Measurements from ENCODE around the gene RPE.

RPE gene

GRCh38 chr2:210003359-210003758 is 921 bp downstream of the RPE start:
- DNase-seq = no peak

- DNase-seq = no peak
These were observed 2.4 kb downstream of the RPE start for GRCh38 chr2:210004881-210005280.

GRCh38 chr2:210007895-210008294 is 5.5 kb downstream of the RPE start:
- no peak for DNase-seq

GRCh38 chr2:210009126-210009525 is 6.7 kb downstream of the RPE start:
- DNase-seq = no peak

- no peak for DNase-seq
These were observed 7.5 kb downstream of the RPE start for GRCh38 chr2:210009896-210010295.

GRCh38 chr2:210020138-210020537 is 17.7 kb downstream of the RPE start:
- no peak for DNase-seq

GRCh38 chr2:210022824-210023223 is 20.4 kb downstream of the RPE start:
- no peak for DNase-seq

- DNase-seq = peak; percentile 46
These were observed 25.2 kb downstream of the RPE start for GRCh38 chr2:210027608-210028007.

GRCh38 chr2:210028178-210028577 is 25.7 kb downstream of the RPE start:
- DNase-seq = peak; percentile 73

GRCh38 chr2:210034087-210034683 is 31.7 kb downstream of the RPE start:
- no peak for DNase-seq

GRCh38 chr2:210035679-210036078 is 33.2 kb downstream of the RPE start:
- no peak for DNase-seq

GRCh38 chr2:210038078-210038477 is 35.6 kb downstream of the RPE start:
- DNase-seq = no peak

- DNase-seq = no peak
These were observed 44.5 kb downstream of the RPE start for GRCh38 chr2:210046851-210047500.

GRCh38 chr2:210049831-210050230 is 47.4 kb downstream of the RPE start:
- DNase-seq = no peak

GRCh38 chr2:210050885-210051284 is 48.4 kb downstream of the RPE start:
- no peak for DNase-seq

GRCh38 chr2:210054696-210055095 is 52.3 kb downstream of the RPE start:
- no peak for DNase-seq

GRCh38 chr2:210055825-210056224 is 53.4 kb downstream of the RPE start:
- DNase-seq = no peak

GRCh38 chr2:210063306-210063705 is 60.9 kb downstream of the RPE start:
- DNase-seq = no peak

Measured in NCI-H2029 treated with DMSO at 0.1 percent for 48 hours (cell line).